ENCODE measurements around the gene SLC35B2.

The SLC35B2 gene

DNA sequence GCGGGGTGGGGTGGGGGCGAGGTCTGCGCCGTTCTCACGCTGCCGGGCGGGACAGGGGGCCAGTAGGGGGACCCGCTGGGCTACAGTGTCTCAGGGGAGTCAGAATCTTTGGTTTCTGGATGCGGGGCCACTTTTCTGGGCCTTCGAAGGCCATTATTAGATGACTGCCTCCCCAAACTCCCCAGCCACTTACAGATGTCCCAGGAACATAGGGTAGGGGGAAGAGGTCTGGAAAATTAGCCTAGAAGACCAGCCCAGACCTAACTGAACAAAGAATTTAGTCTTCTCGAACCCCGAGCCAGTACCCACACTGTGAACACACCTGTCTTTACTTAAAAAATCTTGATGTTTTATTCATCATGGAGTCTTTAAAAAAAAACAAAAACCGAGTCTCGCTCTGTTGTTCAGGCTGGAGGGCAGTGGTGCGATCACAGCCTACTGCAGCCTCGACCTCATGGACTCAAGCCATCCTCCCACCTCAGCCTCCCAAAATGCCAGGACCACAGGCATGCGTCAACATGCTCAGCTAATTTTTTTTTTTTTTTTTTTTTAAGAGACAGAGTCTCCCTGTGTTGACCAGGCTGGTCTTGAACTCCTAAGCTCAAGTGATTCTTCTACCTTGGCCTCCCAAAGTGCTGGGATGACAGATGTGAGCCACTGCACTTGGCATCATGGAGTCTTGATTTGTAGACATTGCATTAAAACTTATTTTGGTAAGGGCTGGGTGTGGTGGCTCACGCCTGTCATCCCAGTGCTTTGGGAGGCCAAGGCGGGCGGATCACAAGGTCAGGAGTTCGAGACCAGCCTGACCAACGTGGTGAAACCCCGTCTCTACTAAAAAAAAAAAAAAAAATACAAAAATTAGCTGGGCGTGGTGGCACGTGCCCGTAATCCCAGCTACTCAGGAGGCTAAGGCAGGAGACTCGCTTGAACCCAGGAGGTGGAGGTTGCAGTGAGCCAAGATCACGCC, 37.2 kb downstream of the SLC35B2 start:
- no peak for DNase-seq

DNA sequence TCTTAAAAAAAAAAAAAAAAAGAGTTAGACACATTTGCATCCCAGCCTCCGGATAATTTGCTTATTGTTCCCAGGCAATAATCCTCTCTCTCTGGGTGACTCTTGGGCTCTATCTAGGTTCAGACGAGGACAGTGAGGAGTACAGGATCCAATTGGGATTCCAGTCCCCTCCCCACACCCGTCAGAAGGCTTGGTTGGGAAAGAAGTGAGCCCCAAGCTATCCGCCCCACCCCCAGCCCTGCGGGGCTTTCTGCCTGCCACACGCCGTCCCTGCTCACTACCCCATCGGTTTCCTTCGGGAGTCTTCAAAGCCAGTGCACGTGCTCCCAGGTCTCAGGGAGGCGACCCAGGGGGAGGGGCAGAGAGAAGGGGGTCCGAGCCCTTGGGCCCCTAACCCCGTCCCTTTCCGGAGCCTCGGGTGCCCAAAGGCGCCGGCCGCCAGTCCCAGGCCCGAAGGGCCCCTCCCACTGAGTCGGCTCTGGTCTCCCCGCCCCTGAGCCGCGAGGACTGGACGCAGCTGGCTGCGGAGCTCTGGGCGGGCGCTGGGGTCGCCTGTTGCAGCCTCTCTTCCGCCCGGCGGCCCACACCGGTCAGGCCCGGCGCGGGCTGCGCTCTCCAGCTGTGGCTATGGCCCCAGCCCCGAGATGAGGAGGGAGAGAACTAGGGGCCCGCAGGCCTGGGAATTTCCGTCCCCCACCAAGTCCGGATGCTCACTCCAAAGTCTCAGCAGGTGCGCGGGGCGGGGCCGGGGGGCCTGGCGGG, 38.1 kb downstream of the SLC35B2 start:
- DNase-seq, result no peak

DNA sequence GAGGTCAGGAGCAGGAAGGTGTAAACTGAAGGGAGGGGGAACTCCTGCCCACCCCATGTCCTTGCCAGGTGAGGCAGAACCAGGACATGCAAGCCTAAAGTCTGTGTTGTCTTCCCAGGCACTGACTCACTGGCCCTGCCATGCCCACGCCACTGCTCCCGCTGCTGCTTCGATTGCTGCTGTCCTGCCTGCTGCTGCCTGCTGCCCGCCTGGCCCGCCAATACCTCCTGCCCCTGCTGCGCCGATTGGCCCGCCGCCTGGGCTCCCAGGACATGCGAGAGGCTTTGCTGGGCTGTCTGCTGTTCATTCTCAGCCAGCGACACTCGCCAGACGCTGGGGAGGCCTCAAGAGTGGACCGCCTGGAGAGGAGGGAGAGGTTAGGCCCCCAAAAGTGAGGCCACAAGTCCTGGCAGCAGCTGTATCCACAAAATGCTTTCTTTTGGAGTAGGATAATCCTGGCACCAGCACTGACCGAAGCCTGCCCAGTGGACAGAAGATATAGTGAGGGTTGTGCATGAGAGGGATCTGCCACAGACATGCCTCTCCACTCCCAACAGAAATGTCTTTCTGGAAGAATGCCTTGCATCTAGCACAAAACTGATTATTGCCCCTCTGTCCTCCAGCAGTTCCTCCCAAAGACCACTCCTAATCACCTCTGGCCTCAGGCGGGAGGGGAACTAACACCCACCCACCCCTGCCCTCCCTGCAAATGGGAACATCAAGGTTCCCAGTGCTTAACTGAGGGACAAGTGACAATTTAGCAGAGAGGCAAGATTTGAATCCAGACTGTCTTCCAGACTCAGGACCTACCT, 39.8 kb downstream of the SLC35B2 start:
- DNase-seq, result no peak

DNA sequence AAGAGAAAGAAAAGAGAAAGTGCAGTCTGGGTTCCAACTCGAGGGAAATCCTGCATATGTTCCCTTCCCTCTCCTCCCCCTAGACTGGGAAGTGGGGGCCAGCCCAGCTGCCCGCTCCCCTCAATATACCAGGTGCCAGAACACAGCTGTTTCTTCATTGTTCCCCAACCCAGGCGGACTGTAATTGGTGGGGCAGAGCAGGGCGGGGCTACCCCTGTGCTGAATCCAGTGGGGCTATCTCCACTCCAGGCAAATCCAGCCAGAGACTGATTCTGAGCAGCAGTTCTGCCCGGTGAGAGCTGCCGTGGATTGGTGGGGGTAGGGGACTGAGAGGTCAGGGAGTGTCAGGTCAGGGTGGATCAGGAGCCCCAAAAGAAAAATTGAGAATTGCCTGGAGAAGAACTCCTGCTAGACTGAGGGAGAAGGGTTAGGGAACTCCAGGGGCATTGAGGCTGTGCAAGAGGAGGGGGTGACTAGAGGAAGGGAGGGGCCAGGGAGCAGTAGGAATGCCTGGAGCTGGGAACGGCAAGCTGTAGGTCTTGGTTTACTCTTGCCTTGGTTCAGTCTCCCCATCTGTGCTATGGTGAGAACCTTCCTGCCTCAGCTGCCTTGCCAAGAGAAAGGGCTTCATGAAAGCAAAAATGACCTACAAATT, 40.5 kb downstream of the SLC35B2 start, which contains the start of gene MYMX:
Gene MYMX, plus strand, starts transcription at position 250 of the 655 bp plus-strand sequence. CDS start 546 bp downstream, outside the sequence.
- peak; percentile 35 for DNase-seq

DNA sequence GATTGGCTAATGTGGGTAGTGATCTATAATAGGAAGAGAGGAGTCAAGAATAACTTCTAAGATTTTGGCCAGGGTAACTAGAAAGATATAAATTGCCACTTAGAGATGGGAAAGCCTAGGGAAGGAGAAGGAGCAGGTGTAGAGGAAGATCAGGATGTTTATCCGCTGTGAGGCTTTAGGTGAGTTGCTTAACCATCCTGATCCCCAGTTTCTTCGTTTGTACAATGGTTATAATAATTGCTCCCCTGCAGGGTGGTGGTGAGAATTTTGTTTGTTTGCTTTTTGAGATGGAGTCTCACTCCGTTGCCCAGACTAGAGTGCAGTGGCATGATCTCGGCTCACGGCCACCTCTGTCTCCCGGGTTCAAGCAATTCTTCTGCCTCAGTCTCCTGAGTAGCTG, 43.0 kb downstream of the SLC35B2 start:
- DNase-seq, result no peak

DNA sequence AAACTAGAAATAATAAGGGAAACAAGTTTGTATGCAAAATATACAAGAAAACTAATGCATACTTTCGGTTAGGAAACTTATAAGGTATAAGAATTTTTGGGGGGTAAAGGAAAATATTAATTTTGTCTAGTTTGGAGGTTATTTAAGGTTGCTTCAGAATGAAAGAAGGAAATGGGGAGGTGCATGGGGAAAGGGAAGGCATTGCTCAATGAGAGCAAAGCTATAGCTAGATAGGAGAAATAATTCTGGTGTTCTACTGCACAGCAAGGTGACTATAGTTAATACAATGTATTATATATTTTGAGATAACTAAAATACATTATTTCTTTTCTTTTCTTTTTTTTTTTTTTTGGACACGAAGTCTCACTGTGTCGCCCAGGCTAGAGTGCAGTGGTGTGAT, 46.0 kb downstream of the SLC35B2 start:
- DNase-seq, result no peak

DNA sequence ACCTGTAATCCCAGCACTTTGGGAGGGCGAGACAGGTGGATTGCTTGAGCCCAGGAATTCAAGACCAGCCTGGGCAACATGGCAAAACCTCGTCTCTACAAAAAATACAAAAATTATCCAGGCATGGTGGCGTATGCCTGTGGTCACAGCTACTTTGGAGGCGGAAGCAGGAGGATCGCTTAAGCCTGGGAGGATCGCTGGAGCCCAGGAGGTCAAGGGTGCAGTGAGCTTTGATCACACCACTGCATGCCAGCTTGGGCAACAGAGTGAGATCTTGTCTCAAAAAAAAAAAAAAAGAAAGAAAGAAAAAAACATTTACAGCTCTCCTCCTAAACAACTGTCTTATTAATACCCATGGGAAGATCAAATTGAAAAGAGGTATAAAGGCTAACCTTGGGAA, 49.4 kb downstream of the SLC35B2 start:
- no peak for DNase-seq

Measured in NCI-H524 treated with DMSO at 0.1 percent for 48 hours (cell line).